Measurements from ENCODE around the gene DGKB.

DGKB gene

DNA sequence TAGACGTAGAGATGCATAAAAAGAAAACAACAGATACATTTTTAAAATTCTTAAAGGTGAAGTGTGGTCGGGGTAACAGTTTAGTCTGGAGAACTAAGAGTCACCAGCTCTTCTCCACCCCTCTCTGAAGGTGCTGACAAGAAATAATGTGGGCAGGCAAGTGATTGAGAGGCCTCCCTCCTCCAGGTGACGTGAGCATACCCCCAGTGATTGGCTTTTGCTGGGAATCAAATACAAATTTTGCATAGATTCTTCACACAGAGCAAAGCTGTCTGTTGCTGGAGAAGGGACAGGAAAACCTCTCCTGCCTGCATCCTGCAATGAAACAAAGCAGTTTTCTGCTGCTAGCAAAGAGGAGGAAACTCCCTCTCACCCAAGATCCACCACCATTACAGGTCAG is 115.0 kb downstream of the DGKB start:
- Histone ChIP-seq H3K27ac (ENCODE audit: low read length) (no peak overlapping the region), H3K4me1 (ENCODE audit: low read length) (no peaks in the 10 kb centered on the region), H3K27me3 (replicated peaks; ENCODE audit: insufficient read depth, low read length) (no peaks in the 10 kb centered on the region), H3K36me3 (replicated peaks; ENCODE audit: insufficient read depth, low read length) (no peaks in the 10 kb centered on the region), H3K4me3 (ENCODE audit: low read length) (no peak overlapping the region), H3K9me3 (replicated peaks; ENCODE audit: insufficient read depth, low read length) (no peaks in the 10 kb centered on the region), H3K79me2 (ENCODE audit: low read length) (no peaks in the 10 kb centered on the region), H4K20me1 (ENCODE audit: insufficient read depth, low read length) (no peaks in the 10 kb centered on the region), H3K4me2 (ENCODE audit: low read depth, low read length) (no peak overlapping the region), H3K9ac (ENCODE audit: low read length) (no peak overlapping the region), H3K9me2 (replicated peaks; ENCODE audit: insufficient read depth, low read length) (no peaks in the 10 kb centered on the region), H2AFZ (ENCODE audit: low read length) (no peak overlapping the region), H3F3A (ENCODE audit: insufficient read depth, low read length) (no peaks in the 10 kb centered on the region)
- DNase-seq: no peak
- TF ChIP-seq EZH2 (optimal IDR thresholded peaks at IDR 0.05; ENCODE audit: low read depth, low read length) (no peak), EZH2phosphoT487 (IDR thresholded peaks at IDR 0.05; ENCODE audit: low read length) (no peak)
- TF ChIP-seq, protein P1, sequence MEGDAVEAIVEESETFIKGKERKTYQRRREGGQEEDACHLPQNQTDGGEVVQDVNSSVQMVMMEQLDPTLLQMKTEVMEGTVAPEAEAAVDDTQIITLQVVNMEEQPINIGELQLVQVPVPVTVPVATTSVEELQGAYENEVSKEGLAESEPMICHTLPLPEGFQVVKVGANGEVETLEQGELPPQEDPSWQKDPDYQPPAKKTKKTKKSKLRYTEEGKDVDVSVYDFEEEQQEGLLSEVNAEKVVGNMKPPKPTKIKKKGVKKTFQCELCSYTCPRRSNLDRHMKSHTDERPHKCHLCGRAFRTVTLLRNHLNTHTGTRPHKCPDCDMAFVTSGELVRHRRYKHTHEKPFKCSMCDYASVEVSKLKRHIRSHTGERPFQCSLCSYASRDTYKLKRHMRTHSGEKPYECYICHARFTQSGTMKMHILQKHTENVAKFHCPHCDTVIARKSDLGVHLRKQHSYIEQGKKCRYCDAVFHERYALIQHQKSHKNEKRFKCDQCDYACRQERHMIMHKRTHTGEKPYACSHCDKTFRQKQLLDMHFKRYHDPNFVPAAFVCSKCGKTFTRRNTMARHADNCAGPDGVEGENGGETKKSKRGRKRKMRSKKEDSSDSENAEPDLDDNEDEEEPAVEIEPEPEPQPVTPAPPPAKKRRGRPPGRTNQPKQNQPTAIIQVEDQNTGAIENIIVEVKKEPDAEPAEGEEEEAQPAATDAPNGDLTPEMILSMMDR (IDR thresholded peaks at IDR 0.05; ENCODE audit: low read length): no peak

DNA sequence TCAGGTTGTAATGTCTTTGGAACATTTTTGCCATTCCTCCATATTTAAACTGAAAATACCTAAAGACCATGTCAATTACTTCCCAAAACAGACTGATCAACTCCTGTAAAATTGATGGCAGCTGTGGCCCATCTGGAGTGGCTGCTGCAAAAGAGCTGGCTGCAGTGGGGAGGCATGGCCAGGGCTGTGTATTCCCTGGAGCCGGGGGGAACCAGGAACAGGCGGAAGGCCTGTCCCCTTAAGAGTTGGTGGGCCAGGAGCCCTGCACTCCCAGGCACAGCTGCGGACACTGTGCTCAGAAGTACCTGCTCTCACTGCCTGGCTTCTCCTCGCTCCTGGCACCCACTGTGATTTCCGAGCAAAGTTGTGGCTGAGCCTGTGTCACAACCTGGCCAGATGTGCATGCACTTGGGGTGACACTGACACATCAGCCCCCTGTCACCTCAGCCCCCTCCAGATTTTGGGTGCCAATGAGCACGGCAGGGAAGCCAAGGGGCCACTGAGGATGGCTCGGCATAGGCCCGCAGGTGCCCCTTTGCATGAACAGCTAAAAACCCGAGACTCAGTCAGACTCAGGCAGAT is 116.1 kb downstream of the DGKB start:
- H3K4me2 ChIP-seq (ENCODE audit: low read depth, low read length): no peak overlapping the region
- no peak overlapping the region for H3K4me3 ChIP-seq (ENCODE audit: low read length)
- no peaks in the 10 kb centered on the region for H3K9me2 ChIP-seq (replicated peaks; ENCODE audit: insufficient read depth, low read length)
- no peak overlapping the region for H3K27ac ChIP-seq (ENCODE audit: low read length)
- no peaks in the 10 kb centered on the region for H3K9me3 ChIP-seq (replicated peaks; ENCODE audit: insufficient read depth, low read length)
- DNase-seq: no peak
- no peaks in the 10 kb centered on the region for H4K20me1 ChIP-seq (ENCODE audit: insufficient read depth, low read length)
- H3K79me2 ChIP-seq (ENCODE audit: low read length): no peaks in the 10 kb centered on the region
- H3K4me1 ChIP-seq (ENCODE audit: low read length): no peaks in the 10 kb centered on the region
- no peak overlapping the region for H3K9ac ChIP-seq (ENCODE audit: low read length)
- no peaks in the 10 kb centered on the region for H3K27me3 ChIP-seq (replicated peaks; ENCODE audit: insufficient read depth, low read length)
- no peaks in the 10 kb centered on the region for H3F3A ChIP-seq (ENCODE audit: insufficient read depth, low read length)
- H2AFZ ChIP-seq (ENCODE audit: low read length): no peak overlapping the region
- no peaks in the 10 kb centered on the region for H3K36me3 ChIP-seq (replicated peaks; ENCODE audit: insufficient read depth, low read length)
- TF ChIP-seq, protein P1 (IDR thresholded peaks at IDR 0.05; ENCODE audit: low read length): no peak
- TF ChIP-seq EZH2phosphoT487 (IDR thresholded peaks at IDR 0.05; ENCODE audit: low read length): no peak
- TF ChIP-seq EZH2 (optimal IDR thresholded peaks at IDR 0.05; ENCODE audit: low read depth, low read length): no peak

DNA sequence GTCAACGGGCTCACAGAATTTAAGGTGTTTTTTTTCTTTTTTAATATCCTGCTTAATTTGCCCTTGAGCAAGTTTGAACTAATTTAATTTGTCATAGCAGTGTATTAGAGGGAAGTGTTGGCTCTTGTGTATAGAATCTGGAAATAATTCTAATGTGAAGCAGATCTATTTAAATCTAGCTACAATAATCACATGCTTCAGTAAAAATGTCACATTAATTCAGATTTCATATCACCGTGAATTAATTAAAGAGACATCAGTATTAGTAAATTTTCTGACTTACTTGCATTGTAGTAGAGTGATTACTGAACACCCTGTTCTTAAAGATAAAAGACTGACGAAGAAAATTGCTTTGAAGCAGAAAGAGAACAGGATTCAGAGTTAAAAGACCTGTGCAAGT is 124.7 kb downstream of the DGKB start:
- no peaks in the 10 kb centered on the region for H3K36me3 ChIP-seq (replicated peaks; ENCODE audit: insufficient read depth, low read length)
- no peaks in the 10 kb centered on the region for H3K4me1 ChIP-seq (ENCODE audit: low read length)
- H3K9ac ChIP-seq (ENCODE audit: low read length): no peak overlapping the region
- no peak overlapping the region for H3K4me2 ChIP-seq (ENCODE audit: low read depth, low read length)
- no peaks in the 10 kb centered on the region for H4K20me1 ChIP-seq (ENCODE audit: insufficient read depth, low read length)
- DNase-seq: no peak
- H3K27me3 ChIP-seq (replicated peaks; ENCODE audit: insufficient read depth, low read length): no peaks in the 10 kb centered on the region
- H3K27ac ChIP-seq (ENCODE audit: low read length): no peak overlapping the region
- no peaks in the 10 kb centered on the region for H3K9me2 ChIP-seq (replicated peaks; ENCODE audit: insufficient read depth, low read length)
- TF ChIP-seq EZH2 (optimal IDR thresholded peaks at IDR 0.05; ENCODE audit: low read depth, low read length) (no peak), EZH2phosphoT487 (IDR thresholded peaks at IDR 0.05; ENCODE audit: low read length) (no peak)
- TF ChIP-seq, protein P1 (IDR thresholded peaks at IDR 0.05; ENCODE audit: low read length): no peak
- no peak overlapping the region for H2AFZ ChIP-seq (ENCODE audit: low read length)
- no peaks in the 10 kb centered on the region for H3F3A ChIP-seq (ENCODE audit: insufficient read depth, low read length)
- H3K4me3 ChIP-seq (ENCODE audit: low read length): no peak overlapping the region
- no peaks in the 10 kb centered on the region for H3K79me2 ChIP-seq (ENCODE audit: low read length)
- no peaks in the 10 kb centered on the region for H3K9me3 ChIP-seq (replicated peaks; ENCODE audit: insufficient read depth, low read length)

Measured in MM.1S (cell line).